UCSD-AML1 (cell line): ENCODE results near the gene SH3RF1.
"Not testable (repeated sequence)": the region's sequence is repeated elsewhere in the genome, so short reads cannot be mapped to it uniquely, and the experiment has no call there.

Experiments used
- DNase-seq: peaks from one replicate; lab custom pipeline; 2025; ENCODE audit not compliant: unreplicated experiment; lab: John Stamatoyannopoulos, UW

Gene SH3RF1

GRCh38 chr4:169202145-169202699 lies 68.5 kb downstream of the SH3RF1 start:
- no peak for DNase-seq

GRCh38 chr4:169201222-169202144 lies 69.3 kb downstream of the SH3RF1 start:
- no peak for DNase-seq

GRCh38 chr4:169200361-169201030 lies 70.3 kb downstream of the SH3RF1 start:
- DNase-seq: no peak

GRCh38 chr4:169199184-169199583 lies 71.6 kb downstream of the SH3RF1 start:
- DNase-seq: no peak

- no peak for DNase-seq
These were observed 72.6 kb downstream of the SH3RF1 start for GRCh38 chr4:169198167-169198566.

GRCh38 chr4:169197206-169197605 lies 73.5 kb downstream of the SH3RF1 start:
- not testable (repeated sequence) for DNase-seq

- no peak for DNase-seq
These were observed 75.7 kb downstream of the SH3RF1 start for GRCh38 chr4:169195032-169195431.

- not testable (repeated sequence) for DNase-seq
These were observed 80.8 kb downstream of the SH3RF1 start for GRCh38 chr4:169189968-169190367.

- no peak for DNase-seq
These were observed 81.4 kb downstream of the SH3RF1 start for GRCh38 chr4:169189372-169189771.

- no peak for DNase-seq
These were observed 82.6 kb downstream of the SH3RF1 start for GRCh38 chr4:169188204-169188603.

- DNase-seq: no peak
These were observed 85.4 kb downstream of the SH3RF1 start for GRCh38 chr4:169185133-169185956.

- DNase-seq: no peak
These were observed 86.1 kb downstream of the SH3RF1 start for GRCh38 chr4:169184686-169185085.

GRCh38 chr4:169184236-169184635 lies 86.5 kb downstream of the SH3RF1 start:
- no peak for DNase-seq

GRCh38 chr4:169183581-169183980 lies 87.2 kb downstream of the SH3RF1 start:
- no peak for DNase-seq

- no peak for DNase-seq
These were observed 90.9 kb downstream of the SH3RF1 start for GRCh38 chr4:169179609-169180521.

GRCh38 chr4:169178092-169178491 lies 92.7 kb downstream of the SH3RF1 start:
- DNase-seq: not testable (repeated sequence)

- no peak for DNase-seq
These were observed 95.3 kb downstream of the SH3RF1 start for GRCh38 chr4:169175476-169175875.

- DNase-seq: no peak
These were observed 95.7 kb downstream of the SH3RF1 start for GRCh38 chr4:169175035-169175434.

- DNase-seq: no peak
These were observed 96.5 kb downstream of the SH3RF1 start for GRCh38 chr4:169174247-169174646.
